ENCODE data around the gene VASP.

Gene VASP

DNA sequence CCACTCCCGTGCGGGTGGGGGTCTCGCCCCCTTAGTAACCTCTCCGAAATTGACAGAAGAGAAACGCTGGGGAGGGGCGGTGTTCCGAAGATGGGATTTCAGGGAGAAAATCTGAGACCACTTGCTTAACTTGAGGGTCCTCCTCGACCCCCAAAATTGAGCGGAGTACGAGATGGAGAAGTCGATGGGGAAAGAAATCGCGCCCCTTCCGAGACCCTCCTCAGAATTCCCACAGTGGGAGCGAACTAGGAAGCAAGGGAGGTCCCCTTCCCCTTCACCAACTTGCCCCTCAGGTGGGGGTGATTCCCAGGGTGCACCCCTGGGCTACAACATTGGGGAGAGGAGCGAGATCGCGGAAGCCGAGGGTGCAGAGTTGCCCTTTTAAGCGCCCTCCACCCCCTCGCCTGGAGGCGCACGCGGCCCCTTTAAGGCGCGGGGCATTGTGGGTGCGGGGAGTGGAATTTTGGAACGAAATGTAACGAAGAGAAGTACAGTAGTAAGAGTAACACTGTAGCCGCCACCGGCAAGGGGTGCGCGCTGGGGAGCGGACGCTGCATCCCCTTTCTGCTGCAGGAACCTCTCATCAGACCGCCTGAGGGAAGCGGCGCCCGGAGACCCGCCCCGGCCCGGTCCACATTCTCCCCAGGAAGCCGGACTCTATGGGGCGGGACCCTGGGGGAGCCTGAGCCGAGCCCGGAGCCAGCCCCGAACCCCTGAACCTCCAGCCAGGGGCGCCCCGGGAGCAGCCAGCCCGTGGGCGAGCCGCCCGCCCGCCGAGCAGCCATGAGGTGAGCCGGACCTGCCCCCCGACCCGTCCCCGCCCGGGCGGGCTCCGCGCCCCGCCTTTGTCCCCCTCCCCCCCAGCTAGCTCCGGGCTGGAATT is at the start of gene VASP:
VASP (plus strand) TSS at position 491 of the 883 bp plus-strand sequence; CDS start at position 784, 293 bp downstream.
- H3K27ac Mint-ChIP-seq, result peak within 1 kb of the TSS; percentile 94
- H3K4me3 Mint-ChIP-seq, result peak within 1 kb of the TSS; percentile 99
- H3K36me3 Mint-ChIP-seq (ENCODE audit: low read depth), result peaks cover 53% of the 10 kb centered on the region
- no peaks in the 10 kb centered on the region for H3K9me3 Mint-ChIP-seq
- intact Hi-C loops (cut with micrococcal nuclease), result no loop called here
- peaks cover 63% of the 10 kb centered on the region for H3K4me1 Mint-ChIP-seq (ENCODE audit: low read depth)
- H3K27me3 Mint-ChIP-seq, result no peaks in the 10 kb centered on the region

DNA sequence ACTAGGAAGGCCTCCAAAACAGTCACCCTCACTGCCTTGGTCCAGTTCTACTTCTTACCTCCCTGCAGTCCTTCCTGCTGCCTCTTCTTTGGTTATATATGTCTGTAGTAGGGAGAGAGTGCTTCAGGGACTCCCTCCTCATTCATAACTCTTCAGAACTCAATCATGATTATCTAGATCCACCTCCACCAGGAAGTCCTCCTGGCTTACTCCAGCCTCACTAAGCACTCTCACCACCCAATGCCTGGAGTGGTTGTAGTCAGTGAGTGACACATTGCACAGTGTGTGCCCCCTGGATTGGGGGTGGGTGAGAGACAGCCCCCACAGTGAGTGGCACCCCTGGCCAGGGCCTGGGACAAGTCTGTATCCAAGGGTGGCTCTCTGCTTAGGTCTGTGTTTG is 49.5 kb upstream of the VASP start:
- Mint-ChIP-seq H3K4me1 (ENCODE audit: low read depth) (peaks cover 41% of the 10 kb centered on the region), H3K36me3 (ENCODE audit: low read depth) (no peaks in the 10 kb centered on the region), H3K9me3 (no peaks in the 10 kb centered on the region), H3K27ac (peak overlapping the region; percentile 37), H3K27me3 (peaks cover 12% of the 10 kb centered on the region), H3K4me3 (no peak overlapping the region)
- intact Hi-C loops (cut with micrococcal nuclease), result loop anchor here (2.0 kb wide), 1 partner anchor 15 kb away; no protein-coding TSS in a partner anchor

DNA sequence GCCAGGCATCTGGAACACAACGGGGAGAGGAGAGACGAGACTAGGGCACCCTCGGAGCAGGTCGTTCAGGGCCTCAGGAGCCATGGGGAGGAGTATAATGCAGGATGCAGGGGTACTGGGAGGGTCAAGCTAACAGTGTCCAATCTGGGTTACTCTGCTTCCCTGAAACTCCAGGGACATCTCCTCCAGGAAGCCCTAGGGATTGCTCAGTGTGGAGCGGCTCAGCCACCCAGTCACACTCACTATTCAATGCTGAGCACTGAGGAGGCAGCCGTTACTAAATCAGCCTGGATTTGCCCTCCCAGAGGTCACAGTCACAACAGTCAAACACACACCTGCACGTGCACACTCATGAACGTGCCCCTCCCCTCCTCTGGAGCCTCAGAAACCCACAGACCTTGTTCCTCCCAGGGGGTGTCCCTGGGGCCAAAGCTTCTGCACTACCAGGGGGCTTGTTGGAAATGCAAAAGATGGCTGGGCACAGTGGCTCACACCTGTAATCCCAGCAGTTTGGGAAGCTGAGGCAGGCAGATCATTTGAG is 46.4 kb upstream of the VASP start:
- Mint-ChIP-seq H3K27ac (no peak overlapping the region), H3K36me3 (ENCODE audit: low read depth) (no peaks in the 10 kb centered on the region), H3K27me3 (peaks cover 27% of the 10 kb centered on the region), H3K9me3 (no peaks in the 10 kb centered on the region), H3K4me1 (ENCODE audit: low read depth) (peaks cover 30% of the 10 kb centered on the region), H3K4me3 (no peak overlapping the region)
- intact Hi-C loops (cut with micrococcal nuclease), result no loop called here

DNA sequence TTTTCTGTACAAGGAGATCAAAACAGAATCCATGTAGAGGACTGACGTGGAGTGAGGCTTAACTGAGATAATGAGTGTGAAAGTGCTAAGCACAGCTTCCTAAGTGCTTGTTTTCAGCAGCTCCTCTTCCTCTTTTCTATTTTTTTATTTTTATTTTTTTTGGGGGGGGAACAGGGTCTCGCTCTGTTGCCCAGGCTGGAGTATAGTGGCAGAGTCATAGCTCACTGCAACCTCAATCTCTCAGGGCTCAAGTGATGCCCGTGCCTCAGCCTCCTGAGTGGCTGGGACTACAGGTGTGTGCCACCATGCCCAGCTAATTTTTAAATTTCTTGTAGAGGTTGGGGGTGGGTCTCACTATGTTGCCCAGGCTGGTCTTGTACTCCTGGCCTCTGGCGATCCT is 45.1 kb upstream of the VASP start:
- peaks cover 26% of the 10 kb centered on the region for H3K4me1 Mint-ChIP-seq (ENCODE audit: low read depth)
- no peak overlapping the region for H3K4me3 Mint-ChIP-seq
- no peaks in the 10 kb centered on the region for H3K36me3 Mint-ChIP-seq (ENCODE audit: low read depth)
- intact Hi-C loops (cut with micrococcal nuclease), result no loop called here
- peaks cover 34% of the 10 kb centered on the region for H3K27me3 Mint-ChIP-seq
- H3K27ac Mint-ChIP-seq, result no peak overlapping the region
- H3K9me3 Mint-ChIP-seq, result no peaks in the 10 kb centered on the region

DNA sequence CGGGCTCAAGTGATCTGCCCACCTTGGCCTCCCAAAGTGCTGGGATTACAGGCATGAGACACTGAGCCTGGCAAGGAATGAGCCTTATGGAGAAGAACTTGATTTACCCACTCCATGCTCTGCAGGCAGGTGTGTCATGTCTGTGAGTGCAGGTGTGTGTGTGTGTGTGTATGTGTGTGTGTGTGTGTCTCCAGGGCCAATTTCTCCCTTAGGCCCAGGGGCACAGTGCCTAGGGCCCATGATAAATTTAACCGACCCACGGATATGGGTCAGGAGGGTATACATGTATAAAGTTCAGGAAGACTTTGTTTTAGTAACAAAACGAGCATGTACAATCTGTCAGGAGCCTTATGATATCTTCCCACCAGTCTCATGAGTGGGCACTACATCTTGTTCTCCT is 44.0 kb upstream of the VASP start:
- Mint-ChIP-seq H3K36me3 (ENCODE audit: low read depth) (no peaks in the 10 kb centered on the region), H3K4me3 (no peak overlapping the region), H3K4me1 (ENCODE audit: low read depth) (peaks cover 27% of the 10 kb centered on the region), H3K27me3 (peaks cover 34% of the 10 kb centered on the region), H3K27ac (no peak overlapping the region), H3K9me3 (no peaks in the 10 kb centered on the region)
- intact Hi-C loops (cut with micrococcal nuclease), result no loop called here

DNA sequence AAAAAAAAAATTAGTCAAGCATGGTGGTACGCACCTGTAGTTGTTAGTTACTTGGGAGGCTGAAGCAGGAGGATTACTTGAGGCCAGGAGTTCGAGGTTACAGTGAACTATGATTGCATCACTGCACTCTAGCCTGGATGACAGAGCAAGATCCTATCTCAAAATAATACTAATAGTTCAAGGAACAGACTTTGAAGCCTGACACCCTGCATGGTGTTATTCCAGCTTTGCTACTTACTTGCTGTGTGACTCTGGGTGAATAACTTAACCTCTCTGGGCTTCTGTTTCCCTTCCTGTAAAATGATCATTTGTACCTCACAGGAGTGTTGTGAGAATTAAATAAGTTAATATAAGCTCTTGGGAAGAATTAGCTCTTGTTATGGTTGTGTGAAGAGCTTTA is 43.0 kb upstream of the VASP start:
- H3K4me3 Mint-ChIP-seq, result no peak overlapping the region
- intact Hi-C loops (cut with micrococcal nuclease), result no loop called here
- H3K27me3 Mint-ChIP-seq, result peaks cover 34% of the 10 kb centered on the region
- peaks cover 36% of the 10 kb centered on the region for H3K4me1 Mint-ChIP-seq (ENCODE audit: low read depth)
- peaks cover under 1% of the 10 kb centered on the region for H3K36me3 Mint-ChIP-seq (ENCODE audit: low read depth)
- H3K9me3 Mint-ChIP-seq, result no peaks in the 10 kb centered on the region
- H3K27ac Mint-ChIP-seq, result no peak overlapping the region

DNA sequence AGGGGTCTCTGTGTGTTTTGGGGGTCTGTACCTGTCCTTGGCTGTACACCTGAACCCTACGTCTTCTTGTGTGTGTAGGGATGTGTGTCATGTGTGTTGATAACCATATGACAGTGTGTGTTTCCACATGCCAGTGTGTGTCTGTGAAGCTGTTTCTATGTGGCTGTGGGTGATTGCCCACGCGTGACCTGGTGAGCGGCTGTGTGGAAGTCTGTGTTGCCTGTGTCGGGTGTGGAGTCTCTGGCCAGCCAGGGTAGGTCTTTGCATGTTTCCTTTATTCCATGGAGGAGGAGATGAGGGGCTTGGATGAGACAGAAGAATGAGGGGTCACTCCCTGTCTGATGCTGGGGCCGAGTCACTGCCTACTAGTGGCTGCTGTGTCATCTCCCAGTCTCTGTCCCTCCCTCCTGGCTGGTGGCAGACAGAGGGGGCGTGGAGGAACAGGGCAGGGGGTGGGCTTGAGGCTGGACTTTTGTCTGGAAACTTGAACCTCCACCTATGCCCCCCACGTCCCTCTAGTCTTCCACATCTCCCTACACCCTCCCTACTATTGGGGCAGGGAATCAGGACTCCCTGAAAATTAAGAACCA is 42.3 kb upstream of the VASP start:
- H3K4me3 Mint-ChIP-seq, result no peak overlapping the region
- intact Hi-C loops (cut with micrococcal nuclease), result no loop called here
- no peaks in the 10 kb centered on the region for H3K9me3 Mint-ChIP-seq

DNA sequence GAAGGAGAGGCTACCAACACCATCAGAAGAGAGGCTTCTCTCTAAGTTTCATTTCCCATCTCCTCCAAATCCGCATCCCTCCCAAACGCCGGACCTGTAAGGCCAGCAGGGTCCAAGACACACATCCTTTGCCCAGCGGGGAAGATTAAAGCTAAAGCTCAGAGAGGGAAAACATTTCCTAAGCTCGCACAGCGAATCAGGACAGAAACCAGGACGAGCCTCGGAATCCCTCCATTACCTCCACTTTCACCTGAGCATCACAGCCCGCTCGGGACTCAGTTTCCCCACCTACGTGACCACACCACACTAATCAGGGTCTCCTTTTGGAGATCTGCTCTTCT is 40.2 kb upstream of the VASP start:
- H3K36me3 Mint-ChIP-seq (ENCODE audit: low read depth), result peaks cover 7% of the 10 kb centered on the region
- peaks cover 62% of the 10 kb centered on the region for H3K4me1 Mint-ChIP-seq (ENCODE audit: low read depth)
- H3K9me3 Mint-ChIP-seq, result no peaks in the 10 kb centered on the region
- intact Hi-C loops (cut with micrococcal nuclease), result loop anchor here (1.0 to 2.0 kb wide), 2 partner anchors 11 to 16 kb away; no protein-coding TSS in a partner anchor
- H3K4me3 Mint-ChIP-seq, result peak overlapping the region; percentile 93
- peaks cover 47% of the 10 kb centered on the region for H3K27me3 Mint-ChIP-seq
- peak overlapping the region; percentile 97 for H3K27ac Mint-ChIP-seq

More for the DNA sequence above, 42.3 kb upstream of the VASP start:
- Mint-ChIP-seq H3K4me1 (ENCODE audit: low read depth) (peaks cover 42% of the 10 kb centered on the region), H3K27me3 (peaks cover 34% of the 10 kb centered on the region), H3K27ac (peak overlapping the region; percentile 68), H3K36me3 (ENCODE audit: low read depth) (peaks cover 7% of the 10 kb centered on the region)

DNA sequence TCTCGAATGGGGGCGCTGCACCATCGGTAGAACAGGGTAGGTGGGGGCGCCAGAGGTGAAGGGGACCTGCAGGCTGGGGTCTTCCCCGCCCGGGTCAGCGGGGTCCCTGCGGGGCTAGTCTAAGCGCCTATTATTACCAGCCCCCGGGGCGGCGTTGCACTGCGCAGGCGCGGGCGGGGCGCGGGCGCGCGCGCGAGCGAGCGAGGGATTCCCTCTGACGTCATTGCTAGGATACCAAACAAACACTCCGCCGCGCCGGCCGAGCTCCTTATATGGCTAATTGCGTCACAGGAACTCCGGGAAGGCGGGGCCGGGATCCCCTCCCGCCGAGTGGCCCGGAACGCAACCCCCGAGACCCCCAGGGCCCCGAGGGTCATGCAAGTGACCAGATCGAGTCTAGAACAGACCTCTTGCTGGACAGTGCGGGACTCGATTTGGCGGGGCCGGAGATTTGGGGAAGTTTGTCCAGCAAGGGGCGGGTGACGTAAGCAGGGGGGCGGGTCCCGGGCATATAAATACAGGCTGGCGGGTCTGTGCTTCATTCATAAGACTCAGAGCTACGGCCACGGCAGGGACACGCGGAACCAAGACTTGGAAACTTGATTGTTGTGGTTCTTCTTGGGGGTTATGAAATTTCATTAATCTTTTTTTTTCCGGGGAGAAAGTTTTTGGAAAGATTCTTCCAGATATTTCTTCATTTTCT is 39.7 kb upstream of the VASP start, which contains the start of gene FOSB:
FOSB (plus strand) TSS at position 541 of the 703 bp plus-strand sequence. CDS start 591 bp downstream, outside the sequence.
- Mint-ChIP-seq H3K36me3 (ENCODE audit: low read depth) (peaks cover 7% of the 10 kb centered on the region), H3K27me3 (peaks cover 47% of the 10 kb centered on the region), H3K4me1 (ENCODE audit: low read depth) (peaks cover 67% of the 10 kb centered on the region), H3K9me3 (no peaks in the 10 kb centered on the region), H3K4me3 (peak within 1 kb of the TSS; percentile 93), H3K27ac (peak within 1 kb of the TSS; percentile 97)
- intact Hi-C loops (cut with micrococcal nuclease), result loop anchor here (1.0 to 2.0 kb wide), 3 partner anchors 11 to 25 kb away; no protein-coding TSS in a partner anchor

DNA sequence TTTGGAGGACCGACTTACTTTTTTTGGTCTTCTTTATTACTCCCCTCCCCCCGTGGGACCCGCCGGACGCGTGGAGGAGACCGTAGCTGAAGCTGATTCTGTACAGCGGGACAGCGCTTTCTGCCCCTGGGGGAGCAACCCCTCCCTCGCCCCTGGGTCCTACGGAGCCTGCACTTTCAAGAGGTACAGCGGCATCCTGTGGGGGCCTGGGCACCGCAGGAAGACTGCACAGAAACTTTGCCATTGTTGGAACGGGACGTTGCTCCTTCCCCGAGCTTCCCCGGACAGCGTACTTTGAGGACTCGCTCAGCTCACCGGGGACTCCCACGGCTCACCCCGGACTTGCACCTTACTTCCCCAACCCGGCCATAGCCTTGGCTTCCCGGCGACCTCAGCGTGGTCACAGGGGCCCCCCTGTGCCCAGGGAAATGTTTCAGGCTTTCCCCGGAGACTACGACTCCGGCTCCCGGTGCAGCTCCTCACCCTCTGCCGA is 39.1 kb upstream of the VASP start:
- H3K27ac Mint-ChIP-seq, result peak overlapping the region; percentile 97
- H3K36me3 Mint-ChIP-seq (ENCODE audit: low read depth), result peaks cover 7% of the 10 kb centered on the region
- H3K27me3 Mint-ChIP-seq, result peaks cover 53% of the 10 kb centered on the region
- peak overlapping the region; percentile 93 for H3K4me3 Mint-ChIP-seq
- H3K9me3 Mint-ChIP-seq, result no peaks in the 10 kb centered on the region
- H3K4me1 Mint-ChIP-seq (ENCODE audit: low read depth), result peaks cover 72% of the 10 kb centered on the region
- intact Hi-C loops (cut with micrococcal nuclease), result loop anchor here (2.0 kb wide), 1 partner anchor 25 kb away; no protein-coding TSS in a partner anchor

DNA sequence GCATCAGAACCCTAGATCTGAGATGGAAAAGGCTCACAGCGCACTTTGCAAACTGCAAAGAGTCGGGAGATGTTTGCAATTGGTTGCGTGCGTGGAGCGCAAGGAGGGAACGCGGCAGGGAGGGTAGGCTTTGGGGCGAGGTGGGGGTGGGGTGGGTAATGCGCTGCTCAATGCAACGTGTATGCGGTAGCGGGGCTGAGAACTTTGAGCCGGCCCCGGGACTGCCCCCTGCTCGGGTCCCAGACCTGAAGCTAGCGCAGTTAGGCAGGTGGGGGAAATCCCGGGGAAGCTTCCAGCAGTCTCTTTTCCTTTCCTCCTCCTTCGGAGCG is 38.5 kb upstream of the VASP start:
- intact Hi-C loops (cut with micrococcal nuclease), result loop anchor here (2.0 kb wide), 1 partner anchor 26 kb away; no protein-coding TSS in a partner anchor
- Mint-ChIP-seq H3K36me3 (ENCODE audit: low read depth) (peaks cover 7% of the 10 kb centered on the region), H3K9me3 (no peaks in the 10 kb centered on the region), H3K27ac (peak overlapping the region; percentile 97), H3K4me1 (ENCODE audit: low read depth) (peaks cover 75% of the 10 kb centered on the region), H3K4me3 (peak overlapping the region; percentile 93), H3K27me3 (peaks cover 59% of the 10 kb centered on the region)

DNA sequence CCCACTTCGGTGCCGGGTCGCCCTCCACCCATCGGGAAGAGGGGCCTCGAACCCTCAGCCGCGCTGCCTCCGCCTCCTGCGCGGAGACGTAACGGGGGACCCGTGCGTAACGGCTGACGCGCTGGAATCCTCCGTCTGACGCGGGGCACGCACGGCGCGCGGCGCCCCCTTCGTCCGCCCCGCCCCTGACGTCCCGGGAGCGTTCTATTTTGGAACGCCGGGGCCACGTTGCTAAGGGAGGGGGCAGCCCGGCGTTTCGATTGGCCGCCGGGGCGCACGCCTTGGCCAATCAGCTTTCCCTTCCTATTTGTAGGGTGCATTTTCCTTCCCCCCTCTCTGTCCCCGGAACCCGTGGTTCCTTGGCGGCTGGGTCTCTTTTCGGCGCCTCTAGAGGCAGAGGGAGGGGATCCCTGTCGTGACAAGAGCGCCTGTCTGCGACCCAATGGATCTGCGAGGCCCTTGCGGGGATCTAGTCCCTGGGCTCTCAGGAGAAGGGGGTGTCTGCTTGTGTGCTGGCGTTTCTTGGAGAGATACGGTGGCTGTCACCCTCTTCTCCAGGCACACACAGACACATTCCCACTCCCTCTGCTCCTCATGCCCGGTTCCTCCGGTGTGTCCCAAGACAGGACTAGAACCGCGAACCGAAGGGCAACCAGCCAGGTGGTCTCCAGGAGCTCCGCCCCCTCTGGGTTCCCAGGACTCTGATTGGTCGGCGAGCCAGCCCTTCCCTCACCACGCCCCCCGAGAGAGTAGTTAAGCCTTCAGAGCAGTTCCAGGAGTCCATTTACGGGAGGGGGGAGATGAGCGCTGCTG is 37.9 kb upstream of the VASP start:
- intact Hi-C loops (cut with micrococcal nuclease), result loop anchor here (2.0 kb wide), 1 partner anchor 27 kb away; no protein-coding TSS in a partner anchor
- Mint-ChIP-seq H3K27me3 (peaks cover 65% of the 10 kb centered on the region), H3K27ac (peak overlapping the region; percentile 97), H3K4me3 (peak overlapping the region; percentile 93), H3K36me3 (ENCODE audit: low read depth) (peaks cover 7% of the 10 kb centered on the region), H3K9me3 (no peaks in the 10 kb centered on the region), H3K4me1 (ENCODE audit: low read depth) (peaks cover 80% of the 10 kb centered on the region)
